Mucosa of stomach (tissue), 1 donor: Measurements from ENCODE around the gene FAM76B.

Experiments
- H3K27me3 ChIP-seq: one replicate; pipeline ENCODE4 v1.7.0; 2013; ENCODE audit warnings: mild to moderate bottlenecking, low read length; ENCODE audit not compliant: control insufficient read depth, insufficient read depth
- H3K36me3 ChIP-seq: one replicate; pipeline ENCODE4 v1.7.0; 2013; ENCODE audit warnings: low read length; ENCODE audit not compliant: control insufficient read depth, insufficient read depth
- H3K4me1 ChIP-seq: one replicate; pipeline ENCODE4 v1.7.0; 2013; ENCODE audit warnings: mild to moderate bottlenecking, low read length; ENCODE audit not compliant: control insufficient read depth, insufficient read depth
- H3K4me3 ChIP-seq: one replicate; pipeline ENCODE4 v1.7.0; 2013; ENCODE audit warnings: low read length
- H3K9ac ChIP-seq: one replicate; pipeline ENCODE4 v1.7.0; 2013; ENCODE audit warnings: mild to moderate bottlenecking, low read length, moderate library complexity
- H3K9me3 ChIP-seq: one replicate; pipeline ENCODE4 v1.7.0; 2013; ENCODE audit warnings: mild to moderate bottlenecking, low read length, moderate library complexity; ENCODE audit not compliant: control insufficient read depth
- donor health status: Pancreatic carcinoma.

Gene FAM76B

DNA sequence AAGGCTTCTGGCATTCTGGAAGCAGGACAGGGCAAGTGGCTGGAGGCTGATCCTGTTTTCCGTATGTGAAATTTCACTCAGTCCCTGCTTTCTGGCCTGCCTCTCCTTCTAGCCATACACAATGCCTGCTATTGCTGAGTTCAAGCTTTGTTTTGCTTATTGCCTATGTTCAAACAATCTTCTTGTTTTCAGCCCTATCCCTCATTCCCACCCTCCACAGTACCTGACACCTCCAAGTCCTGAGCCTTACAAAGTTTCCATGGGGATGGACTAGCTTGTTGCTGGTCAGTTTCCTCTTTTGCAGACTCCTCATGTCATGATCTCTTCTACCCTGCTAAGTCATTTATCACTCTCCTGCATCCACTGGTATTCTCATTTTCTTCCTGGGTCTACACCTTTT is 38.1 kb downstream of the FAM76B start:
- H3K4me3 ChIP-seq, result no peak overlapping the region
- H3K9me3 ChIP-seq, result no peaks in the 10 kb centered on the region
- no peak overlapping the region for H3K9ac ChIP-seq
- H3K4me1 ChIP-seq, result no peaks in the 10 kb centered on the region
- H3K27me3 ChIP-seq, result no peaks in the 10 kb centered on the region
- H3K36me3 ChIP-seq, result no peaks in the 10 kb centered on the region

DNA sequence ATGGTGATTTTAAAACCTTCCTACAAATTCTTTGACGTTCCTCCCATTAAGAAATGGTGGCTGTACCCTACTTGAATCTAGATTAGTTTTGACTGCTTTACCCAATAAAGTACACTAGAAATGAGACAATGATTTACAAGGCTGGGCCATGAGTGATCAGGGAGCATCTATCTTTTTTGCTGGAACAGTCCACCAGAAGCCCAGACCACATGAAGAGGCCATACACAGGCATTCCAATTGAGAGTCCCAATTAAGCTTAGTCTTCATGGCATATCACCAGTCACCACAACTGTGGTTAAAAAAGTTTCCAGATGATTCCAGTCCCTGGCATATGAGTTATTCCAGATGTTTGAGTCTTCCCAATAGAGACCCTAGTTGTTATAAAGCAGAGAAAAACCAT is 39.5 kb downstream of the FAM76B start:
- H3K4me1 ChIP-seq, result no peaks in the 10 kb centered on the region
- H3K9ac ChIP-seq, result no peak overlapping the region
- no peaks in the 10 kb centered on the region for H3K27me3 ChIP-seq
- H3K4me3 ChIP-seq, result no peak overlapping the region
- no peaks in the 10 kb centered on the region for H3K9me3 ChIP-seq
- no peaks in the 10 kb centered on the region for H3K36me3 ChIP-seq

DNA sequence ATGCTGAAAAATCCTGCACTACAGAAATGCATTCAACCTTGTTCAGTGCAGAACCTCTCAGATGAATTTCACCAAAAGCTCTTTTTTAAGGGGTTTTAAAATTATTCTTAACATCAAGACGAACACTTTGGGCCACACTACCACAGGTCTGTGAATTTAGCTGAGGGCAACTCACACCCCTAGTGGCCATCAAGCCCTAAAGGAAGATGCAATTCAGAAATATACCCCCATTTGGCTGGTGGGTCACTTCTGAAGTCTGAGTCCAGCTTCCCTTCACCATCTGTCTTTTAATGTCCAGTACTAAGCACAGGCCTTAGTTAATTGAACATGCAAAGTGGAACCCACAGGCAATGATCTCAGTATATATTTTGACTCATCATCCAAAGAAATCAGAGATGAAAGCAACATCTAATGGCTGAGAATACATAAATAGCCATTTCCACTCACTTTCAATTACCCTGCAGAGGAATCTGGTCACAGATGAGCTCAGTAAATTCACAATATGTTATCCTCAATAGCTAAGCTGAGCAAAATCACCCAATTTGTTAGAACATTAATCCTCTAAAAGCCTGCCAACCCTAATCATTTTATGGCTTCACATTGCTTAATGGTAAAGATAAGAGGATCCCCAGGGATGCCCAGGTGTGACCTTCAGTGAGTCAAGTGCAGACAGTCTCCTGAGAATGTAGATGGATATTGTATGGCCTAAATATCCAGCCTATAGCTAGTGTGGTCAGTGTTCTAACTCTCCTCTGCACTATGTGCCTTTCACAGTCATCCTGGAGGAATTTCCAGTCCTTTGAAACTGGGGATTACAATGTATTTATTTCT is 50.3 kb downstream of the FAM76B start:
- Histone ChIP-seq H3K4me1 (no peaks in the 10 kb centered on the region), H3K27me3 (no peaks in the 10 kb centered on the region), H3K36me3 (no peaks in the 10 kb centered on the region), H3K9ac (no peak overlapping the region), H3K9me3 (no peaks in the 10 kb centered on the region), H3K4me3 (no peak overlapping the region)

DNA sequence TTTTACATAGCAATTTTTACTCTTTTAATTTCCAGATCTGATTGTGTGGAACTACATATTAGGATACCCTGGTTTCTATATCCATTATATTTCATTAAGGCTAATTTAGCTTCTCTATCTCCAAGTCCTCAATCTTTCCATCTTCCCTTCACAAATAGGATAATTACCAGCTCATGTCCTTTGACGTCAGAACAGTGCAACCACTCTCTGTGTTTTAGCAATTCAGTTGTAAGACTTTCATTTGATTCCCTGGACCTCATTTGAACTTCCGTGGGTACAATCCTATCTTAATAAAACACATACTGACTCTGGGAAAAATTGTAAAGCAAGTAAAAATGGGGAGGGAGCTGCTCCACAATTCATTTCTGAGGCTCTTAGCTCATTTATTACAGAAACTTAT is 52.8 kb downstream of the FAM76B start:
- Histone ChIP-seq H3K36me3 (no peaks in the 10 kb centered on the region), H3K27me3 (no peaks in the 10 kb centered on the region), H3K4me1 (no peaks in the 10 kb centered on the region), H3K9ac (no peak overlapping the region), H3K9me3 (no peaks in the 10 kb centered on the region), H3K4me3 (no peak overlapping the region)

DNA sequence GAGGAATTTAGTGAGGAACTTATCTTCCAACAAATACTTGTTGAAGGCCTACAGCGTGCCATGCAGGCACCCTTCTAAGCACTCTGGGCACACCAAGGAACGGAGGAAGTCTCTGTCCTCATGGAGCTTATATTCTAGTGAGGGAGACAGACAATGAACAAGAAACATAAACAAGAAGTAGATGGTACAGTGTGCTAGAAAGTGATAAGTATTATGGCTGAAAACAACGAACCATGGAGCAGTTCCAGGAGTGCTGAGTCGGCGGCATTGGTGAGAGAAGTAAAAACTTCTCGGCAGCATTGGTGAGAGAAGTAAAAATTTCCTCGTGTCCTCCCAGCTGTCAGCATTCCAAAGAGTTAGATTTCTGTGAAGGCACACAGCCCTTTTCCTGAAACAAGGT is 53.2 kb downstream of the FAM76B start:
- no peaks in the 10 kb centered on the region for H3K4me1 ChIP-seq
- H3K9ac ChIP-seq, result no peak overlapping the region

DNA sequence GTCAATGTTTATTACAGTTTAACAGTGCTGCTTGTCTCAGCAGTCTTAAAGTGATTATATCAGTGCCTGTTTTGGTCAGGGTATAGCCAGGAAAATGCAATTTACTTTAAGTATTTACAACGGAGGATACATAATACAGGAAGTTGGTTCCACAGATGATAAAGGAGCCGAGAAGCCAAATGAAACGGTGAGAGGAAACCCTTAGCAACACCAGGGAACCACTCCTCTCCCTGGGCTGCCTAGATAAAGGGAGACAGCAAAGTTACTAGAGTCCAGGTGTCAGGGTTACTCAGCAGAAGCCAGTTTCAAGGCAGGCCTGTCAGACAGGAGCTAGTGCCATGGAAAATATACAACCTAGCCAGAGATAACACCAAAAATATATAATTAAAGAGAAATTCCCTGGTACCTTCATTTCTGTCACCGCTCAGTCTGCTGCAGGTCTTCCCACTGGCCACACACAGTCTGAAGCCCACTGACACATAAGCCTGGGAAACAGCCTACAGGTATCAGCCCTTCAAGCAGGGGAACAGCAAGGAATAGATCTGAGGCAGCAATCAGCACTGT is 55.5 kb downstream of the FAM76B start:
- H3K4me3 ChIP-seq, result no peak overlapping the region
- no peaks in the 10 kb centered on the region for H3K4me1 ChIP-seq
- H3K27me3 ChIP-seq, result no peaks in the 10 kb centered on the region
- H3K36me3 ChIP-seq, result no peaks in the 10 kb centered on the region
- no peak overlapping the region for H3K9ac ChIP-seq
- no peaks in the 10 kb centered on the region for H3K9me3 ChIP-seq

More for the DNA sequence above, 53.2 kb downstream of the FAM76B start:
- Histone ChIP-seq H3K36me3 (no peaks in the 10 kb centered on the region), H3K27me3 (no peaks in the 10 kb centered on the region), H3K4me3 (no peak overlapping the region), H3K9me3 (no peaks in the 10 kb centered on the region)

DNA sequence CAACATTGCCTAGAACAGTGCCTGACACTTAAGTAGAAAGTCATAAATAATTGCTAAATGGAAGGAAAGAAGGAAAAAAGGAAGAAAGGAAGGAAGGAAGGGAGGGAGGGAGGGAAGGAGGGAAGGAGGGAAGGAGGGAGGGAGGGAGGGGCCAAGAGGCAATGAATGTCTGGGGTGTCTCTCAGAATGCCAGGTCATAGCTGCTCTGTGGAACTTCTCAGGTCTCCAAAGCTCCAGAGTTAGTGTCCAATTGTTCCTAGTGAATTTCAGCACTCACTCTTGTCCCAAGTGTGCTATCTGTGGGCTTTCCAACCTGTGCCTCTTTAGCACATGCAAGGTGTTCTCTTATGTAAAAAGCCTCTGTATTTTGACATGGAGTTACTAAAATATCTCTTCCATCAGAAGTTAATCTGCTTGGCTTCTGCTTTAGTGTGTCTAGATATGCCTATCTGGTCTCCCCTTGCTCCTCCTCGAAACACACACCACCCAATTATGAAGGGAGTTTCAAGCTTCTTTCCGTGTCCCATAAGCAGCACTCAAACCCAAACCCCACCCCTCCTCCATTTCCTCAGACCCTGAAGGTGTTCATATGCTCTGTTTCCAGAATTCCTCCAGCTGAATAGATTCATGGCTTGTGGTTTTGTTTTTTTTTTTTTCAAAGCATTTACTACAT is 56.5 kb downstream of the FAM76B start:
- no peaks in the 10 kb centered on the region for H3K9me3 ChIP-seq
- H3K27me3 ChIP-seq, result no peaks in the 10 kb centered on the region
- no peaks in the 10 kb centered on the region for H3K4me1 ChIP-seq
- no peaks in the 10 kb centered on the region for H3K36me3 ChIP-seq
- no peak overlapping the region for H3K9ac ChIP-seq
- H3K4me3 ChIP-seq, result no peak overlapping the region

DNA sequence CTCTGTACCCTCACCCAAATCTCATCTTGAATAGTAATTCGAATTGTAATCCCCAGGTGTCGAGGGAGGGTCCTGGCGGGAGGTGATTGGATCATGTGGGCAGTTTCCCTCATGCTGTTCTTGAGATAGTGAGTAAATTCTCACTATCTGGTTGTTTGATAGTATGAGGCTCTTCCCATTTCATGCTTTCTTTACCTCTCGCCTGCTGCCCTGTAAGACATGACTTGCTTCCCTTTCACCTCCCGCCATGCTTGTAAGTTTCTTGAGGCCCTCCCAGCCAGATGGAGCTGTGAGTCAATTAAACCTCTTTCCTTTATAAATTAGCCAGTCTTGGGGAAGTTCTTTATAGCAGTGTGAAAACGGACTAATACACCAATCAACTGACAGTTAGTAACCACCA is 60.1 kb downstream of the FAM76B start:
- no peaks in the 10 kb centered on the region for H3K27me3 ChIP-seq
- H3K9me3 ChIP-seq, result no peaks in the 10 kb centered on the region
- H3K4me1 ChIP-seq, result no peaks in the 10 kb centered on the region
- H3K36me3 ChIP-seq, result no peaks in the 10 kb centered on the region
- H3K9ac ChIP-seq, result no peak overlapping the region
- no peak overlapping the region for H3K4me3 ChIP-seq

DNA sequence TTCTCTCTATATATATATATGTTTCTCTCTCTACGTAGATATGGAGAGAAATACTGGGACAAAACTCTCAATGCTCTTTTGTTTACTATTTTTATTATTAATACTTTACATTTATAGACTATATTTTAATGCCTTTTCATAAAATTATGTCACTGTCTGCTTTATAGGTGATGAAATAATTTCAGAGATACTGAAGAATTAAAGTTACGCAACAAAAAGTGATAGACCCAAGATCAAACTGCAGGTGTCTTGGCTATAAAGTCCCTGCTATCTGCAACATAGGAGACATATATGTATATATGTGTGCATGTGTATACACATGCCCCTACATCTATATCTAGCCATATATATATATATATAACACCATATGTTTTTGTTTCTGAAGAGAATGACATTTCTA is 60.8 kb downstream of the FAM76B start:
- no peaks in the 10 kb centered on the region for H3K9me3 ChIP-seq
- no peaks in the 10 kb centered on the region for H3K4me1 ChIP-seq
- no peak overlapping the region for H3K4me3 ChIP-seq
- no peaks in the 10 kb centered on the region for H3K27me3 ChIP-seq
- H3K9ac ChIP-seq, result no peak overlapping the region
- H3K36me3 ChIP-seq, result no peaks in the 10 kb centered on the region

DNA sequence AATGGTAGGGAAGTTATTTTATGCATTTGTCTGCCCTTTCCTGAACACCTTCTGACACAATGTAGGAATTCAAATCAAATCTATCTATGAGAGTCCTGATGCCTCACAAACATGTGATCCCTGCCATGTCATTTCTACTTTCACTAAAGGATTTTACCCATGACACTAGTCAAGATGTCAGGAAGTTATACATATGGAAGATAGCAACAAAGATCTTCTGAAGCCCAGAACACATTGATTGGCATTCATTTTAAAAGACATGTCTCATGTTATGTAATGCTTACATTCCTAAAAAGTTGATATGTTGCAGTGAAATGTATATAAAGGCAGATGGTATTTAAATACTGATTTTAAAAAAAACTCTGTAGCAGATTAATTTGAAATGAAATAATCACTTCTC is 61.5 kb downstream of the FAM76B start:
- H3K27me3 ChIP-seq, result no peaks in the 10 kb centered on the region
- H3K4me3 ChIP-seq, result no peak overlapping the region
- H3K9ac ChIP-seq, result no peak overlapping the region
- H3K36me3 ChIP-seq, result no peaks in the 10 kb centered on the region
- H3K4me1 ChIP-seq, result no peaks in the 10 kb centered on the region
- H3K9me3 ChIP-seq, result no peaks in the 10 kb centered on the region

DNA sequence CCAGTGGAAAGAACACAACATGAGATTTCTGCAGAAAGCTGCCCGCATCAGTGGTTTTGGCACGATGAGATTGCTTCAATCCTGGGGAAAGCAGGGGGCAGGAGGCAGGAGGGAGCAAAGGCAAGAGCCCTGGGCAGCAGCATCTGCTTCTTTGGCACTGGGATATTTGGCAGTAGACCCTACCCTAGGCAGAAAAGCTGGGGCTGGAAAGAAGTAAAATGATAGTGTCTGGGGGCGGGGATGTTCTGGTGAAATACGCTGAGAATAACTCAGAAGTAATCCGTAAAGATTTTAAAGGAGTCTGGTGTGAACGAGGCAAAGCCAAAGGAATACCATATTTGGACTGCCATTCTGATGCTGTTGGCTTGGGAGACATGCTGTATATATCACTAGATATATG is 62.0 kb downstream of the FAM76B start:
- H3K27me3 ChIP-seq, result no peaks in the 10 kb centered on the region
- no peak overlapping the region for H3K4me3 ChIP-seq
- H3K36me3 ChIP-seq, result no peaks in the 10 kb centered on the region
- no peak overlapping the region for H3K9ac ChIP-seq
- no peaks in the 10 kb centered on the region for H3K4me1 ChIP-seq
- no peaks in the 10 kb centered on the region for H3K9me3 ChIP-seq

DNA sequence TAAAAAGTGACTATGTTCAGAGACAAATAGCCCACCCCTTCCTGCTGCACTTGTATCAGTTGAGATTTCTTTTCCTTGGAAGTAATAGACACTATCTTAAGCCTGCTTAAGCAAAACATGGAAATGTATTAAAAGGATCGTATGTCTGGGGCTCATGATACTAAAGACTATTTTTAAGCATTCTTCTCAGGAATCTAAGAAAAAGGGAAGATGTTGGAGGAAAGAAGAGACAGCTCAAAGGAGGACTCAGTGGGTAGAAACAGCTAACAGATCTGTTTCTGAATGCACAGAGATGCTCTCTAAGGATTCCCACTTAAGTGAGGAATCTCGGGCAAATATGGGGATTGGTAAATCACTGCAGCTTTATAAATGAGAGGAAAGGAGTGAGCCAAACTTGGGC is 62.5 kb downstream of the FAM76B start:
- no peak overlapping the region for H3K9ac ChIP-seq
- no peaks in the 10 kb centered on the region for H3K4me1 ChIP-seq
- H3K36me3 ChIP-seq, result no peaks in the 10 kb centered on the region
- no peak overlapping the region for H3K4me3 ChIP-seq
- H3K9me3 ChIP-seq, result no peaks in the 10 kb centered on the region
- no peaks in the 10 kb centered on the region for H3K27me3 ChIP-seq
